Naive thymus-derived CD4-positive, alpha-beta T cell (primary cell): ENCODE measurements around the gene DNMT1. TPM values are rescaled to one million over a fixed set of nuclear protein-coding genes. Genes with fewer than 3 reads are reported as not detected.

Experiments used
- ATAC-seq: fragments of 150-1000 bp; cut with Tn5 transposase; 2 replicates; pipeline ENCODE4 v1.10.0; 2021; ENCODE audit warnings: mild to moderate bottlenecking, moderate library complexity
- CTCF ChIA-PET: fragments of 350-600 bp; sonication (Branson Sonifier 250); formaldehyde crosslinking; loops from one replicate; lab custom pipeline; 2021; ENCODE audit warnings: antibody characterized with exemption; lab: Charles Lee
- POLR2A ChIA-PET: fragments of 350-600 bp; sonication (Branson Sonifier 250); formaldehyde crosslinking; loops from one replicate; lab custom pipeline; 2021; ENCODE audit warnings: antibody characterized with exemption, inconsistent platforms; lab: Charles Lee
- DNase-seq, 9 donors: peaks; one replicate each; pipeline versions ENCODE4 v3.0.0 to v3.0.0-alpha.2; 2020 to 2022; ENCODE audit warnings: mixed read lengths in 1 of 9
- H3K27ac ChIP-seq: one replicate; pipeline ENCODE4 v1.7.0; 2013; ENCODE audit warnings: mild to moderate bottlenecking, low read depth, low read length, moderate library complexity
- H3K27me3 ChIP-seq, 2 donors: one replicate each; pipeline ENCODE4 v1.7.0; 2013; ENCODE audit warnings: low read length in 2 of 2, mild to moderate bottlenecking in 2 of 2, moderate library complexity in 2 of 2; ENCODE audit not compliant: control insufficient read depth in 2 of 2, insufficient read depth in 2 of 2
- H3K36me3 ChIP-seq, 3 experiments: 1 replicate in 2 of 3; 2 replicates in 1 of 3; pipeline ENCODE4 v1.7.0; 2013; ENCODE audit warnings: low read length in 3 of 3, mild to moderate bottlenecking in 3 of 3, moderate library complexity in 1 of 3; ENCODE audit not compliant: insufficient read depth in 3 of 3, control insufficient read depth in 2 of 3
- H3K4me1 ChIP-seq, 2 donors: one replicate each; pipeline ENCODE4 v1.7.0; 2013; ENCODE audit warnings: low read length in 2 of 2, mild to moderate bottlenecking in 2 of 2, moderate library complexity in 1 of 2; ENCODE audit not compliant: control insufficient read depth in 2 of 2, insufficient read depth in 2 of 2
- H3K4me3 ChIP-seq: 2 replicates; pipeline ENCODE4 v1.7.0; 2013; ENCODE audit warnings: mild to moderate bottlenecking, low read length
- H3K9me3 ChIP-seq, 3 experiments: 1 replicate in 2 of 3; 2 replicates in 1 of 3; pipeline ENCODE4 v1.7.0; 2013; ENCODE audit warnings: low read length in 3 of 3; ENCODE audit not compliant: control insufficient read depth in 2 of 3
- H3K27ac Mint-ChIP-seq, 9 donors: one replicate each; pipeline ENCODE4 v1.8.0; 2020 to 2022; ENCODE audit warnings: mixed read lengths in 9 of 9, mild to moderate bottlenecking in 8 of 9, moderate library complexity in 5 of 9, inconsistent platforms in 2 of 9
- H3K27me3 Mint-ChIP-seq, 5 donors: one replicate each; pipeline ENCODE4 v1.8.0; 2021 to 2022; ENCODE audit warnings: mixed read lengths in 5 of 5, mild to moderate bottlenecking in 1 of 5
- H3K36me3 Mint-ChIP-seq, 5 donors: one replicate each; pipeline ENCODE4 v1.8.0; 2020 to 2022; ENCODE audit warnings: mixed read lengths in 5 of 5, mild to moderate bottlenecking in 3 of 5, inconsistent platforms in 1 of 5
- H3K4me1 Mint-ChIP-seq, 7 donors: one replicate each; pipeline ENCODE4 v1.8.0; 2020 to 2022; ENCODE audit warnings: mixed read lengths in 7 of 7, mild to moderate bottlenecking in 3 of 7, inconsistent platforms in 1 of 7
- H3K4me3 Mint-ChIP-seq, 10 donors: one replicate each; pipeline ENCODE4 v1.8.0; 2020 to 2022; ENCODE audit warnings: mild to moderate bottlenecking in 10 of 10, mixed read lengths in 10 of 10, moderate library complexity in 6 of 10, inconsistent platforms in 2 of 10
- H3K9me3 Mint-ChIP-seq, 11 donors: one replicate each; pipeline ENCODE4 v1.8.0; 2020 to 2022; ENCODE audit warnings: mixed read lengths in 11 of 11, mild to moderate bottlenecking in 4 of 11, inconsistent platforms in 1 of 11, moderate library complexity in 1 of 11
- intact Hi-C, 2 donors: fragments of 100-400 bp; cut with micrococcal nuclease; formaldehyde crosslinking; loops; one replicate each; pipeline ENCODE4 v1.15.1; 2023
- polyA plus RNA-seq, 2 donors: library from polyadenylated mRNA; unstranded; fragments of 300-500 nt; fragmentation: Illumina TruSeq; gene quantifications; one replicate each; pipeline ENCODE4 v1.2.3, GENCODE V29; 2021
- total RNA-seq, 6 experiments: library from RNA in 5 of 6; stranded (reverse) in 5 of 6; gene quantifications; 1 replicate in 5 of 6; 2 replicates in 1 of 6; pipeline ENCODE4 v1.2.3 and lab custom pipeline; 2021 to 2026

Gene DNMT1
- total and polyA plus RNA-seq, 7 experiments from 2014 or later: 113 to 334 (median 187) TPM

DNA sequence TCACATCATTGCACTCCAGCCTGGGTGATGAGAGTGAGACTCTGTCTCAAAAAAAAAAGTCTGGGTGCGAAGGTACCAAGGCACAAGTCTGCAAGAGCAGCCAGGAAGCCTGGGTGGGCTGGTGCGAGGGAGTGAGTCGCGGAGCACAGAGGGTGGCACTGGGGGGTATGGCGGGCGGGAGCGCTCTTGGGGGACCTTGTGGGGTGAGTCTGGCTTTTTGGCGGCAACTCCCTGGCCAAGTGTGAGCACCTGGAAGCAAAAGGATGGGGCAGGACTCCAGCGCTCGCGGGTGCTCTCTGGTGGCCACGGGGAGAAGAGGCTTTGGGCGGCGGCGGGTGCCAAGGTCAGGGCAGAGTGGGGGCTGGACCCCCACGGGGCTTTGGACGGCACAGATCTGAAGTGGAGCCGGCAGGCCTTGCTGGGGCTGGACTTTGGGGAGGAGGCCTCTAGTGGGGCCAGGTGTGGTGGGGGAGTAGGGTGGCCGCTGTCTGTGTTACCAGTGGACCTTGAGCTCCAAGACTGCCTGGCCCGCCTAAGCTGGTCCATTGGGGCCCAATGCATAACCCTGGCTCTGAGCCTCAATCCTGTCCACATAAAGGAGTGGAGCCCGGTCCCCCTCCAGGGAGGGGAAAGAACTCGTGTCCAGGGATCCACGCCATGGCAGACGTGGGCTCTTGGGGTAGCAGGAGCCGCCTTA, 81.7 kb downstream of the DNMT1 start:
- ChIA-PET CTCF (interaction anchor here (0.6 to 1.3 kb wide), 5 partner anchors 9 to 182 kb away, joined by 3 to 5 read pairs (median 3); no protein-coding TSS in a partner anchor), POLR2A (interaction anchor here (0.5 to 2.7 kb wide), 6 partner anchors 13 to 264 kb away, joined by 3 to 12 read pairs (median 4); no protein-coding TSS in a partner anchor)
- H3K9me3 Mint-ChIP-seq: peaks cover 0 to 3% (median 0%) of the 10 kb centered on the region in 11 donors
- no peaks in the 10 kb centered on the region for H3K9me3 ChIP-seq
- H3K36me3 Mint-ChIP-seq: peaks cover 0 to 27% (median 12%) of the 10 kb centered on the region in 5 donors
- peaks cover 34 to 80% (median 34%) of the 10 kb centered on the region in 3 experiments for H3K36me3 ChIP-seq
- H3K27me3 ChIP-seq: no peaks in the 10 kb centered on the region
- peaks cover 0 to 43% (median 34%) of the 10 kb centered on the region in 7 donors for H3K4me1 Mint-ChIP-seq
- H3K27ac ChIP-seq: peak overlapping the region; percentile 60
- H3K4me3 Mint-ChIP-seq: peak overlapping the region in 9 of 10 donors; percentile 15 to 75 (median 50)
- H3K4me3 ChIP-seq: peak overlapping the region; percentile 33
- H3K27me3 Mint-ChIP-seq: no peaks in the 10 kb centered on the region
- peak overlapping the region; percentile 51 to 92 (median 83) for H3K27ac Mint-ChIP-seq
- peak; percentile 65 for ATAC-seq
- intact Hi-C loops: loop anchor here (1.0 to 5.0 kb wide), 4 partner anchors 14 to 182 kb away; no protein-coding TSS in a partner anchor
- peaks cover 26 to 39% of the 10 kb centered on the region in 2 donors for H3K4me1 ChIP-seq
- peak; percentile 30 to 72 (median 52) for DNase-seq

- peaks cover 0 to 28% (median 15%) of the 10 kb centered on the region in 5 donors for H3K36me3 Mint-ChIP-seq
- peaks cover under 1 to 43% (median 35%) of the 10 kb centered on the region in 7 donors for H3K4me1 Mint-ChIP-seq
- ChIA-PET CTCF (interaction anchor here (0.8 kb wide), 1 partner anchor 27 kb away, joined by 3 read pairs; no protein-coding TSS in a partner anchor), POLR2A (interaction anchor here (1.0 to 2.7 kb wide), 2 partner anchors 16 to 31 kb away, joined by 3 to 12 read pairs; no protein-coding TSS in a partner anchor)
- Histone ChIP-seq H3K36me3 (peaks cover 37 to 82% (median 39%) of the 10 kb centered on the region in 3 experiments), H3K4me3 (peak overlapping the region; percentile 33), H3K9me3 (no peaks in the 10 kb centered on the region), H3K27ac (peak overlapping the region; percentile 60), H3K4me1 (peaks cover 27 to 44% of the 10 kb centered on the region in 2 donors), H3K27me3 (no peaks in the 10 kb centered on the region)
- peak overlapping the region in 9 of 10 donors; percentile 13 to 75 (median 57) for H3K4me3 Mint-ChIP-seq
- peaks cover 0 to 3% (median 0%) of the 10 kb centered on the region in 11 donors for H3K9me3 Mint-ChIP-seq
- no peaks in the 10 kb centered on the region for H3K27me3 Mint-ChIP-seq
- peak overlapping the region; percentile 66 to 92 (median 83) for H3K27ac Mint-ChIP-seq
- peak; percentile 45 for ATAC-seq
- intact Hi-C loops: loop anchor here (2.0 to 5.0 kb wide), 2 partner anchors 180 to 181 kb away; no protein-coding TSS in a partner anchor
- peak in 1 of 9 donors; percentile 67 for DNase-seq
These were observed 82.6 kb downstream of the DNMT1 start for GRCh38 chr19:10112037-10112761.

DNA sequence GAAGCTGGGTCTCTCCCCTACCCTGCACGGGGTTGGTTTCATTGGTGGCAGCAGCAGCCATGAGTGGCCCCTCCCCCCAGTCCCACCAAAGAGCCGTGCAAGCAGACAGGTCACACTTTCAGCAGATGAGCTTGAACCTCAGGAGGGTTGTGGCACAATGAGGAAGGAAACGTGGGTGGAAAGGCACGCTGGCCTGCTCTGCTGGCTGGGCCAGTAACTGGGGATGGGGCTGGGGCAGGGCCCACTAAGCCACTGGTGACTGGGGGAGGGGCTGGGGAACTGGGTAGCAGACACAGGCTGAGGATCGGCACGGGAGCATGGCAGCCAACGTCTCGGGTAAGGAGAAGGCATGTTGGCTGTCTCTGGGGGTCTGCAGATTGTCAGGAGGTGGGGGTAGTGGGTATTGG, 83.3 kb downstream of the DNMT1 start, which contains the start of gene P2RY11:
Gene P2RY11 (plus strand): TSS at position 289 of the 407 bp plus-strand sequence. CDS start 29 bp downstream, at position 318.
- H3K36me3 ChIP-seq: peaks cover 30 to 78% (median 32%) of the 10 kb centered on the region in 3 experiments
- ATAC-seq: no peak
- H3K36me3 Mint-ChIP-seq: peaks cover 0 to 32% (median 18%) of the 10 kb centered on the region in 5 donors

DNA sequence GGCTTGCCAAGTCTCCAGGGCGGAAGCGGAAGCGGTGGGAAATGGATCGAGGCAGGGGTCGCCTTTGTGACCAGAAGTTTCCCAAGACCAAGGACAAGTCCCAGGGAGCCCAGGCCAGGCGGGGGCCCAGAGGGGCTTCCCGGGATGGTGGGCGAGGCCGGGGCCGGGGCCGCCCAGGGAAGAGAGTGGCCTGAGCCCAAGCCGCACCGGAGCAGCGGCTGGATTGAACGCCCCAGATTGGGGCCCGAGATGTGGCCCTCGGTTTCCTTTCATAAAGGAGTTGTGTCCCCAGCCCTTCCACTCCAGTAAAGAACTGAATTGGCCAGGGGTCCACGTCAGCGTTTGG, 83.8 kb downstream of the DNMT1 start:
- no peak overlapping the region for H3K4me3 ChIP-seq
- Mint-ChIP-seq H3K27ac (peak overlapping the region in 3 of 9 donors; percentile 38 to 71 (median 47)), H3K4me3 (peak overlapping the region in 2 of 10 donors; percentile 11 to 38), H3K36me3 (peaks cover 0 to 31% (median 14%) of the 10 kb centered on the region in 5 donors), H3K27me3 (no peaks in the 10 kb centered on the region), H3K9me3 (peaks cover 0 to 3% (median 0%) of the 10 kb centered on the region in 11 donors), H3K4me1 (peaks cover 5 to 46% (median 39%) of the 10 kb centered on the region in 7 donors)
- no peak for ATAC-seq
- no peak overlapping the region for H3K27ac ChIP-seq
- CTCF ChIA-PET: interaction anchor here (0.8 kb wide), 1 partner anchor 28 kb away, joined by 3 read pairs; no protein-coding TSS in a partner anchor
- DNase-seq: no peak
- H3K27me3 ChIP-seq: no peaks in the 10 kb centered on the region
- intact Hi-C loops: loop anchor here in 1 of 2 donors (5.0 kb wide), 1 partner anchor 179 kb away; no protein-coding TSS in a partner anchor
- peaks cover 32 to 52% of the 10 kb centered on the region in 2 donors for H3K4me1 ChIP-seq
- no peaks in the 10 kb centered on the region for H3K9me3 ChIP-seq
- POLR2A ChIA-PET: no interaction called here
- peaks cover 25 to 73% (median 29%) of the 10 kb centered on the region in 3 experiments for H3K36me3 ChIP-seq

More for the DNA sequence above, 83.3 kb downstream of the DNMT1 start, which contains the start of gene P2RY11:
- intact Hi-C loops: loop anchor here in 1 of 2 donors (5.0 kb wide), 1 partner anchor 179 kb away; no protein-coding TSS in a partner anchor
- H3K4me3 ChIP-seq: peak within 1 kb of the TSS; percentile 33
- H3K9me3 ChIP-seq: no peaks in the 10 kb centered on the region
- peak within 1 kb of the TSS; percentile 60 for H3K27ac ChIP-seq
- Mint-ChIP-seq H3K4me1 (peaks cover 5 to 46% (median 39%) of the 10 kb centered on the region in 7 donors), H3K27me3 (no peaks in the 10 kb centered on the region), H3K9me3 (peaks cover 0 to 3% (median 0%) of the 10 kb centered on the region in 11 donors), H3K4me3 (peak within 1 kb of the TSS in 9 of 10 donors; percentile 13 to 75 (median 57)), H3K27ac (peak within 1 kb of the TSS; percentile 66 to 92 (median 83))
- ChIA-PET POLR2A (interaction anchor here (0.6 to 2.7 kb wide), 2 partner anchors 32 to 142 kb away, joined by 3 to 12 read pairs; no protein-coding TSS in a partner anchor), CTCF (interaction anchor here (0.8 kb wide), 1 partner anchor 27 kb away, joined by 3 read pairs; no protein-coding TSS in a partner anchor)
- no peaks in the 10 kb centered on the region for H3K27me3 ChIP-seq
- no peak for DNase-seq
- H3K4me1 ChIP-seq: peaks cover 32 to 51% of the 10 kb centered on the region in 2 donors

GRCh38 chr19:10110076-10110971, 84.4 kb downstream of the DNMT1 start:
- no peaks in the 10 kb centered on the region for H3K9me3 ChIP-seq
- Mint-ChIP-seq H3K4me3 (peak overlapping the region in 2 of 10 donors; percentile 11 to 38), H3K9me3 (peaks cover 0 to 3% (median 0%) of the 10 kb centered on the region in 11 donors), H3K36me3 (peaks cover 0 to 31% (median 14%) of the 10 kb centered on the region in 5 donors), H3K27me3 (no peaks in the 10 kb centered on the region), H3K4me1 (peaks cover 10 to 52% (median 45%) of the 10 kb centered on the region in 7 donors), H3K27ac (peak overlapping the region in 3 of 9 donors; percentile 38 to 71 (median 47))
- peaks cover 23 to 67% (median 23%) of the 10 kb centered on the region in 3 experiments for H3K36me3 ChIP-seq
- H3K4me3 ChIP-seq: no peak overlapping the region
- no peak overlapping the region for H3K27ac ChIP-seq
- ATAC-seq: no peak
- POLR2A ChIA-PET: interaction anchor here (0.6 to 7.0 kb wide), 3 partner anchors 8 to 30 kb away, joined by 3 to 85 read pairs (median 3); partner anchors contain the start of gene EIF3G
- intact Hi-C loops: loop anchor here in 1 of 2 donors (5.0 kb wide), 1 partner anchor 178 kb away; no protein-coding TSS in a partner anchor
- H3K27me3 ChIP-seq: no peaks in the 10 kb centered on the region
- no peak for DNase-seq
- H3K4me1 ChIP-seq: peaks cover 38 to 58% of the 10 kb centered on the region in 2 donors
- CTCF ChIA-PET: interaction anchor here (0.7 kb wide), 1 partner anchor 12 kb away, joined by 3 read pairs; no protein-coding TSS in a partner anchor
